ENCODE data around the gene WASHC3. TPM values are rescaled to one million over a fixed set of nuclear protein-coding genes. Genes with fewer than 3 reads are reported as not detected.

WASHC3 gene
- total and polyA plus RNA-seq, 4 donors = 22.4 to 51.4 (median 25.8) TPM

DNA sequence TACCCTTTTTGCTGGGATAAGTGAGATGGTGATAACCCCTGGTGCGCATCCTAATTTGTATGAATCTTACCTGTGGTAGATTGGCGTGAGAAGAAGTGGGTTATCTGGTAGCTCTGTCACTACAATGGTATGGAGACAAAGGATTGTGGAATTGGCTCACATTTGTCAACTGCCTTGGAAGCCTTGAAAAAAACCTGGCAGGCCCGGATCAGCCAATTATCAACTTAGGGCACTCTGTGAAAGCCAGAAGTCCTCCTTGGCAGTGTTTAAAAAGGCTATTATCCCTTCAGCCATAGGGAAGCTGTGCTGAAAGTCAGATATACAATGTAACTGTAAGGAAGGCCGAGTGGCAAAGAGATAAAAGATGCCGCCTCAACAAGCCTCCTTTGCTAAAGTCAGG lies 56.5 kb downstream of the WASHC3 start:
- Histone ChIP-seq H3K9me3 (ENCODE audit: control insufficient read depth in 4 of 4, low read length in 3 of 4) (no peaks in the 10 kb centered on the region), H3K9ac (ENCODE audit: low read depth in 1 of 2, low read length in 2 of 2) (no peak overlapping the region), H3K4me1 (ENCODE audit: control insufficient read depth in 4 of 4, insufficient read depth in 4 of 4, low read length in 3 of 4) (no peaks in the 10 kb centered on the region), H3K36me3 (ENCODE audit: control insufficient read depth in 4 of 4, insufficient read depth in 3 of 4, low read depth in 1 of 4, low read length in 3 of 4) (peaks cover 0 to 3% (median 0%) of the 10 kb centered on the region in 4 donors), H3K27me3 (ENCODE audit: control insufficient read depth in 4 of 4, insufficient read depth in 4 of 4, low read length in 3 of 4) (no peaks in the 10 kb centered on the region), H3K4me3 (ENCODE audit: low read depth in 1 of 3, low read length in 3 of 3) (no peak overlapping the region), H3K27ac (ENCODE audit: low read depth in 1 of 2, low read length in 2 of 2) (no peak overlapping the region)
- WGBS = 92% methylated on average over 5 of the region's 5 CpGs
- DNase-seq (ENCODE audit: low spot score) = no peak
- no peak for TF ChIP-seq EGR1 (IDR thresholded peaks at IDR 0.05; ENCODE audit: low read depth in 2 of 2)
- TF ChIP-seq JUND (IDR thresholded peaks at IDR 0.05) = no peak
- TF ChIP-seq FOXA2 (IDR thresholded peaks at IDR 0.05) = no peak
- TF ChIP-seq, protein P1, sequence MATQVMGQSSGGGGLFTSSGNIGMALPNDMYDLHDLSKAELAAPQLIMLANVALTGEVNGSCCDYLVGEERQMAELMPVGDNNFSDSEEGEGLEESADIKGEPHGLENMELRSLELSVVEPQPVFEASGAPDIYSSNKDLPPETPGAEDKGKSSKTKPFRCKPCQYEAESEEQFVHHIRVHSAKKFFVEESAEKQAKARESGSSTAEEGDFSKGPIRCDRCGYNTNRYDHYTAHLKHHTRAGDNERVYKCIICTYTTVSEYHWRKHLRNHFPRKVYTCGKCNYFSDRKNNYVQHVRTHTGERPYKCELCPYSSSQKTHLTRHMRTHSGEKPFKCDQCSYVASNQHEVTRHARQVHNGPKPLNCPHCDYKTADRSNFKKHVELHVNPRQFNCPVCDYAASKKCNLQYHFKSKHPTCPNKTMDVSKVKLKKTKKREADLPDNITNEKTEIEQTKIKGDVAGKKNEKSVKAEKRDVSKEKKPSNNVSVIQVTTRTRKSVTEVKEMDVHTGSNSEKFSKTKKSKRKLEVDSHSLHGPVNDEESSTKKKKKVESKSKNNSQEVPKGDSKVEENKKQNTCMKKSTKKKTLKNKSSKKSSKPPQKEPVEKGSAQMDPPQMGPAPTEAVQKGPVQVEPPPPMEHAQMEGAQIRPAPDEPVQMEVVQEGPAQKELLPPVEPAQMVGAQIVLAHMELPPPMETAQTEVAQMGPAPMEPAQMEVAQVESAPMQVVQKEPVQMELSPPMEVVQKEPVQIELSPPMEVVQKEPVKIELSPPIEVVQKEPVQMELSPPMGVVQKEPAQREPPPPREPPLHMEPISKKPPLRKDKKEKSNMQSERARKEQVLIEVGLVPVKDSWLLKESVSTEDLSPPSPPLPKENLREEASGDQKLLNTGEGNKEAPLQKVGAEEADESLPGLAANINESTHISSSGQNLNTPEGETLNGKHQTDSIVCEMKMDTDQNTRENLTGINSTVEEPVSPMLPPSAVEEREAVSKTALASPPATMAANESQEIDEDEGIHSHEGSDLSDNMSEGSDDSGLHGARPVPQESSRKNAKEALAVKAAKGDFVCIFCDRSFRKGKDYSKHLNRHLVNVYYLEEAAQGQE (IDR thresholded peaks at IDR 0.05) = no peak
- no peak for TF ChIP-seq RXRA (IDR thresholded peaks at IDR 0.05)
- TF ChIP-seq, protein P2, sequence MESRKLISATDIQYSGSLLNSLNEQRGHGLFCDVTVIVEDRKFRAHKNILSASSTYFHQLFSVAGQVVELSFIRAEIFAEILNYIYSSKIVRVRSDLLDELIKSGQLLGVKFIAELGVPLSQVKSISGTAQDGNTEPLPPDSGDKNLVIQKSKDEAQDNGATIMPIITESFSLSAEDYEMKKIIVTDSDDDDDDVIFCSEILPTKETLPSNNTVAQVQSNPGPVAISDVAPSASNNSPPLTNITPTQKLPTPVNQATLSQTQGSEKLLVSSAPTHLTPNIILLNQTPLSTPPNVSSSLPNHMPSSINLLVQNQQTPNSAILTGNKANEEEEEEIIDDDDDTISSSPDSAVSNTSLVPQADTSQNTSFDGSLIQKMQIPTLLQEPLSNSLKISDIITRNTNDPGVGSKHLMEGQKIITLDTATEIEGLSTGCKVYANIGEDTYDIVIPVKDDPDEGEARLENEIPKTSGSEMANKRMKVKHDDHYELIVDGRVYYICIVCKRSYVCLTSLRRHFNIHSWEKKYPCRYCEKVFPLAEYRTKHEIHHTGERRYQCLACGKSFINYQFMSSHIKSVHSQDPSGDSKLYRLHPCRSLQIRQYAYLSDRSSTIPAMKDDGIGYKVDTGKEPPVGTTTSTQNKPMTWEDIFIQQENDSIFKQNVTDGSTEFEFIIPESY (IDR thresholded peaks at IDR 0.05) = no peak
- TF ChIP-seq, protein P3, sequence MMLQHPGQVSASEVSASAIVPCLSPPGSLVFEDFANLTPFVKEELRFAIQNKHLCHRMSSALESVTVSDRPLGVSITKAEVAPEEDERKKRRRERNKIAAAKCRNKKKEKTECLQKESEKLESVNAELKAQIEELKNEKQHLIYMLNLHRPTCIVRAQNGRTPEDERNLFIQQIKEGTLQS (IDR thresholded peaks at IDR 0.05) = no peak
- no peak for TF ChIP-seq HNF4G (IDR thresholded peaks at IDR 0.05)
- TF ChIP-seq GABPA (IDR thresholded peaks at IDR 0.05 in 1 of 2, conservative IDR thresholded peaks at IDR 0.05 in 1 of 2) = no peak
- no peak for TF ChIP-seq RAD21 (IDR thresholded peaks at IDR 0.05)
- no peak for TF ChIP-seq SP1 (IDR thresholded peaks at IDR 0.05)
- no peak for TF ChIP-seq TAF1 (conservative IDR thresholded peaks at IDR 0.05)

DNA sequence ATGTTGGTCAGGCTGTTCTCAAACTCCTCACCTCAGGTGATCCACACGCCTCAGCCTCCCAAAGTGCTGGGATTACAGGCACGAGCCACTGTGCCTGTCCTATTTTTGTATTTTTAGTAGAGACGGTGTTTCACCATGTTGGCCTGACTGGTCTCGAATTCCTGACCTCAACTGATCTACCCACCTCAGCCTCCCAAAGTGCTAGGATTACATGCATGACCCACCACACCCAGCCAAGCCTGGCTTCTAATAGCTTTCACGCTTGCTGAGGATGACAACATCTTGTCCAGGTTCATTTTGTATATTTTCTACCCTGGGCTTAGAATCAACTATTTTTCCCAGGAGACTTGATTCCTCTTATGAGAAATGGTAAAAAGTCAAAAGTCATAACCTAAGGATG lies 64.7 kb downstream of the WASHC3 start:
- 92% methylated on average over 5 of the region's 5 CpGs for WGBS
- H3K4me3 ChIP-seq (ENCODE audit: low read depth in 1 of 3, low read length in 3 of 3) = no peak overlapping the region
- no peak for DNase-seq (ENCODE audit: low spot score)
- no peak overlapping the region for H3K27ac ChIP-seq (ENCODE audit: low read depth in 1 of 2, low read length in 2 of 2)
- no peaks in the 10 kb centered on the region for H3K9me3 ChIP-seq (ENCODE audit: control insufficient read depth in 4 of 4, low read length in 3 of 4)
- no peaks in the 10 kb centered on the region for H3K4me1 ChIP-seq (ENCODE audit: control insufficient read depth in 4 of 4, insufficient read depth in 4 of 4, low read length in 3 of 4)
- H3K36me3 ChIP-seq (ENCODE audit: control insufficient read depth in 4 of 4, insufficient read depth in 3 of 4, low read depth in 1 of 4, low read length in 3 of 4) = no peaks in the 10 kb centered on the region
- H3K9ac ChIP-seq (ENCODE audit: low read depth in 1 of 2, low read length in 2 of 2) = no peak overlapping the region
- no peaks in the 10 kb centered on the region for H3K27me3 ChIP-seq (ENCODE audit: control insufficient read depth in 4 of 4, insufficient read depth in 4 of 4, low read length in 3 of 4)
- TF ChIP-seq, protein P4, sequence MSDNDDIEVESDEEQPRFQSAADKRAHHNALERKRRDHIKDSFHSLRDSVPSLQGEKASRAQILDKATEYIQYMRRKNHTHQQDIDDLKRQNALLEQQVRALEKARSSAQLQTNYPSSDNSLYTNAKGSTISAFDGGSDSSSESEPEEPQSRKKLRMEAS (IDR thresholded peaks at IDR 0.05) = no peak
- no peak for TF ChIP-seq TAF1 (conservative IDR thresholded peaks at IDR 0.05)
- TF ChIP-seq, protein P5, sequence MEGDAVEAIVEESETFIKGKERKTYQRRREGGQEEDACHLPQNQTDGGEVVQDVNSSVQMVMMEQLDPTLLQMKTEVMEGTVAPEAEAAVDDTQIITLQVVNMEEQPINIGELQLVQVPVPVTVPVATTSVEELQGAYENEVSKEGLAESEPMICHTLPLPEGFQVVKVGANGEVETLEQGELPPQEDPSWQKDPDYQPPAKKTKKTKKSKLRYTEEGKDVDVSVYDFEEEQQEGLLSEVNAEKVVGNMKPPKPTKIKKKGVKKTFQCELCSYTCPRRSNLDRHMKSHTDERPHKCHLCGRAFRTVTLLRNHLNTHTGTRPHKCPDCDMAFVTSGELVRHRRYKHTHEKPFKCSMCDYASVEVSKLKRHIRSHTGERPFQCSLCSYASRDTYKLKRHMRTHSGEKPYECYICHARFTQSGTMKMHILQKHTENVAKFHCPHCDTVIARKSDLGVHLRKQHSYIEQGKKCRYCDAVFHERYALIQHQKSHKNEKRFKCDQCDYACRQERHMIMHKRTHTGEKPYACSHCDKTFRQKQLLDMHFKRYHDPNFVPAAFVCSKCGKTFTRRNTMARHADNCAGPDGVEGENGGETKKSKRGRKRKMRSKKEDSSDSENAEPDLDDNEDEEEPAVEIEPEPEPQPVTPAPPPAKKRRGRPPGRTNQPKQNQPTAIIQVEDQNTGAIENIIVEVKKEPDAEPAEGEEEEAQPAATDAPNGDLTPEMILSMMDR (IDR thresholded peaks at IDR 0.05; ENCODE audit: low read depth, low read length, missing input control) = no peak
- TF ChIP-seq, protein P1 (IDR thresholded peaks at IDR 0.05) = no peak
- no peak for TF ChIP-seq NR2F2 (IDR thresholded peaks at IDR 0.05)
- TF ChIP-seq RAD21 (IDR thresholded peaks at IDR 0.05) = no peak
- TF ChIP-seq, protein P3 (IDR thresholded peaks at IDR 0.05) = no peak
- no peak for TF ChIP-seq HNF4G (IDR thresholded peaks at IDR 0.05)
- TF ChIP-seq FOXA2 (IDR thresholded peaks at IDR 0.05) = no peak
- no peak for TF ChIP-seq JUND (IDR thresholded peaks at IDR 0.05)
- no peak for TF ChIP-seq YY1 (IDR thresholded peaks at IDR 0.05)
- no peak for TF ChIP-seq GABPA (IDR thresholded peaks at IDR 0.05 in 1 of 2, conservative IDR thresholded peaks at IDR 0.05 in 1 of 2)
- TF ChIP-seq RXRA (IDR thresholded peaks at IDR 0.05) = no peak
- TF ChIP-seq, protein P2 (IDR thresholded peaks at IDR 0.05) = no peak
- TF ChIP-seq HNF4A (conservative IDR thresholded peaks at IDR 0.05) = no peak
- no peak for TF ChIP-seq EGR1 (IDR thresholded peaks at IDR 0.05; ENCODE audit: low read depth in 2 of 2)

Measured in liver (tissue), 9 donors.